SK-N-MC (cell line): ENCODE data around the gene CDK6.

Source experiments
- EZH2 ChIP-seq: fragments of 200-600 bp; sonication (generic); IDR thresholded peaks from one replicate; pipeline ENCODE4 v1.6.1; 2017; ENCODE audit warnings: antibody characterized with exemption
- POLR2AphosphoS5 ChIP-seq: IDR thresholded peaks from 2 replicates; pipeline ENCODE4 v1.6.1; 2012; ENCODE audit warnings: mild to moderate bottlenecking, low read depth, low read length, borderline replicate concordance

DNA sequence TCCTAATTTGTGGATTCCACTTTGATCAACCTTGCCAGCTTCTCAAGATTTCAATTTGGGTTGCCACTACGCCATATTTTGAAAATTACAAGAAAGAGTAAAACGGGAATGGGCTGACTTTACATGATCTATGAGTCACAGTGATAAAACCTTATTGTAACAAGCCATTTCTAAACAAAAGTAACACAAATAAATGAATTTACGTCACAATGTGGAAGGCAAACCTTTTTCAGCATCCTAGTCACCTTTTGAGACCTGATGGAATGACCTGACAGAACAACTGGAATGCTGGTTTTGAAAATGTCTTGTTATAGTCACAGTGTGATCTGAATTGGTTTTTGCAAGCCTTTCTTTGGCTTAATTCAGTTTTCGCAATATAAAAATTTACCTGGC, 85.9 kb downstream of the CDK6 start:
- TF ChIP-seq EZH2: no peak
- no peak for TF ChIP-seq POLR2AphosphoS5
